22Rv1 (cell line): ENCODE data around the gene FAM83F.
A peak's percentile ranks its signal among the peaks of the same experiment; 100 is the strongest.

Experiments
- H3K27ac ChIP-seq: fragments of 450-650 bp; 2 replicates; pipeline ENCODE4 v1.5.1; 2017
- ZFX ChIP-seq: fragments of 450-650 bp; IDR thresholded peaks from 2 replicates; pipeline ENCODE4 v1.6.1; 2017; ENCODE audit warnings: antibody characterized with exemption, borderline replicate concordance
- TF ChIP-seq, protein P1 (sequence below): fragments of 450-650 bp; IDR thresholded peaks from 2 replicates; pipeline ENCODE4 v1.5.1; 2017; ENCODE audit warnings: mild to moderate bottlenecking

Gene FAM83F

DNA sequence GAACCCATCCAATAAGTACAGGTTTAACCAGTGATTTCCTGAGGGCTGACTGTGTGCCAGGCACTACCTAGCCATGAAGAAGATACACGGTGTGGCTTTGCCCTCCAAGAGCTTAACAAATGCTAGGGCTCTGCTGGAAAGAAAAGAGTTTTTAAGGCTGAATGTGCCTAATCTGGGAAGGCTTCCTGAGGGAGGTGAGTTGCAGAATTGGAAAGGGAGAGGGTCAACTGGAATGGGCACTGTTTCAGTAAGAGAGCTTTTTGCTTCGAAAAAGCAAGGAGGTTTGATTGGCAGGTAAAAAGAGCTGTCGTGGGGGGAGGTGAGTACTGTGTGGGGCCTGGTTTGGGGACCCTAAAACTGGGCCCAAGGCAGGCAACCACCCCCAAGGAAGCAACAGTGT is 2.7 kb downstream of the FAM83F start:
- H3K27ac ChIP-seq: peak overlapping the region; percentile 65
- no peak for TF ChIP-seq ZFX
- TF ChIP-seq, protein P1, sequence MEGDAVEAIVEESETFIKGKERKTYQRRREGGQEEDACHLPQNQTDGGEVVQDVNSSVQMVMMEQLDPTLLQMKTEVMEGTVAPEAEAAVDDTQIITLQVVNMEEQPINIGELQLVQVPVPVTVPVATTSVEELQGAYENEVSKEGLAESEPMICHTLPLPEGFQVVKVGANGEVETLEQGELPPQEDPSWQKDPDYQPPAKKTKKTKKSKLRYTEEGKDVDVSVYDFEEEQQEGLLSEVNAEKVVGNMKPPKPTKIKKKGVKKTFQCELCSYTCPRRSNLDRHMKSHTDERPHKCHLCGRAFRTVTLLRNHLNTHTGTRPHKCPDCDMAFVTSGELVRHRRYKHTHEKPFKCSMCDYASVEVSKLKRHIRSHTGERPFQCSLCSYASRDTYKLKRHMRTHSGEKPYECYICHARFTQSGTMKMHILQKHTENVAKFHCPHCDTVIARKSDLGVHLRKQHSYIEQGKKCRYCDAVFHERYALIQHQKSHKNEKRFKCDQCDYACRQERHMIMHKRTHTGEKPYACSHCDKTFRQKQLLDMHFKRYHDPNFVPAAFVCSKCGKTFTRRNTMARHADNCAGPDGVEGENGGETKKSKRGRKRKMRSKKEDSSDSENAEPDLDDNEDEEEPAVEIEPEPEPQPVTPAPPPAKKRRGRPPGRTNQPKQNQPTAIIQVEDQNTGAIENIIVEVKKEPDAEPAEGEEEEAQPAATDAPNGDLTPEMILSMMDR: no peak

- peak overlapping the region; percentile 65 for H3K27ac ChIP-seq
- TF ChIP-seq, protein P1: no peak
- TF ChIP-seq ZFX: no peak
Observed at GRCh38 chr22:39997939-39998726, 3.4 kb downstream of the FAM83F start.

DNA sequence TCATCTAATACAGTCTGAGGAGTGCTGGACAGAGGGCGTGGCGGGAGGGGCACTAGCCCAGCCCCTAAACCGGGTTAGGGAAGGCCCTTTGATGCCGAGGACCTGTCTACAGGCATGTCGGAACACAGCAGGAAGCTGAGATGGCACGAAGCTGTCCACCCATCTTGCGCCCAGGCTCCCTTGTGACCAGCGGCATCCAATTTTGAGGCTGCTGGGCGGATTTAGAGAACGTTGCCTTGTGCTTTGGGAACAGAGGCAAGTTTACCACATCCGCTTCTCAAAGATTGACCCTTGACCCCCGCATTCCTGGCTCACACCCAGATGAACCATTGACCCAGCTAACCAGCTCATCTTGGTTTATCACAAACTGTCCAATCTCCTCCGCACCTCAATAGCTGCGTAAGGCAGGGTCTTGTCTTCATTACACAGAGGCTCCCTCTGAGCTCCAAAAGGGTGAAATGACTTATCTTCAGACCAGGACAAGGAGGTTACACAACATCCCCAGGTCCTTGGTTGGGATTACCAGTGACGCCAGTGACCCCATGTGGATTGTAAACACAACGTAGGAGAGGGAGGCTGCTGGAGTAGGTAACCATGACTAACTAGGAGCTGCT is 4.5 kb downstream of the FAM83F start:
- peak overlapping the region; percentile 65; the same call in 1 of the 2 replicates for H3K27ac ChIP-seq
- TF ChIP-seq ZFX: no peak
- TF ChIP-seq, protein P1: no peak

- H3K27ac ChIP-seq: no peak overlapping the region
Observed at GRCh38 chr22:40000171-40000570, 5.4 kb downstream of the FAM83F start.

GRCh38 chr22:40001106-40001505 is 6.4 kb downstream of the FAM83F start:
- H3K27ac ChIP-seq: no peak overlapping the region
- TF ChIP-seq, protein P1: no peak
- no peak for TF ChIP-seq ZFX

More at GRCh38 chr22:40000171-40000570, 5.4 kb downstream of the FAM83F start:
- TF ChIP-seq, protein P1: no peak
- no peak for TF ChIP-seq ZFX

- H3K27ac ChIP-seq: no peak overlapping the region
- TF ChIP-seq ZFX: no peak
- TF ChIP-seq, protein P1: no peak
Observed at GRCh38 chr22:40001800-40002577, 7.2 kb downstream of the FAM83F start.
